K562 (cell line): ENCODE measurements around the gene ITPK1. TPM values are rescaled to one million over a fixed set of nuclear protein-coding genes. Genes with fewer than 3 reads are reported as not detected.

Source experiments
- ATAC-seq: fragments of 200-7000 bp; cut with Tn5 transposase; 3 replicates; pipeline ENCODE4 v1.9.1; 2020; ENCODE audit warnings: moderate library complexity
- BruUV-seq: library from RNA; stranded (reverse); fragments of 400-500 nt; replicated peaks from 2 replicates; lab custom pipeline; 2021; lab: Mats Ljungman, UMichigan
- CTCF ChIA-PET: fragments of 300-600 bp; formaldehyde crosslinking; extraction: SDS; loops from one replicate; lab custom pipeline; 2021; ENCODE audit warnings: low intra/inter-chr PET ratio; lab: Yijun Ruan, JAX
- POLR2A ChIA-PET: fragments of 300-600, 350-650 bp; sonication (Branson Sonifier 250); formaldehyde crosslinking; extraction: SDS; loops from one replicate; lab custom pipeline; 2021; ENCODE audit warnings: antibody characterized with exemption, inconsistent platforms; lab: Yijun Ruan, JAX
- DNase-seq, 4 experiments: peaks; one replicate each; pipeline versions ENCODE4 v3.0.0 to v3.0.0-alpha.2; 2011 to 2018; ENCODE audit warnings: low spot score in 3 of 4, mixed read lengths in 3 of 4; ENCODE audit errors: extremely low read depth in 1 of 4
- FAIRE-seq: peaks from 2 replicates; lab custom pipeline; 2011; peaks lifted over from hg19 to GRCh38; lab: Jason Lieb, UNC
- H2AFZ ChIP-seq: 2 replicates; pipeline ENCODE4 v1.6.0; 2011; ENCODE audit warnings: low read depth, low read length, control low read depth, inconsistent platforms
- H3K27ac ChIP-seq: fragments of 200-600 bp; 3 replicates; pipeline ENCODE4 v1.8.0; 2011; ENCODE audit warnings: low read depth, mild to moderate bottlenecking, control low read depth, inconsistent platforms, low read length, moderate library complexity, mixed read lengths; ENCODE audit errors: extremely low read depth
- H3K27me3 ChIP-seq, 2 experiments: fragments of 300-600 bp in 1 of 2; 2 replicates in 1 of 2; 3 replicates in 1 of 2; pipeline versions ENCODE4 v1.6.0 to v1.8.0; 2011; ENCODE audit warnings: inconsistent platforms in 2 of 2, low read length in 2 of 2, mild to moderate bottlenecking in 1 of 2, mixed read lengths in 1 of 2, moderate library complexity in 1 of 2; ENCODE audit not compliant: control insufficient read depth in 2 of 2, insufficient read depth in 2 of 2
- H3K36me3 ChIP-seq: fragments of 300-600 bp; 3 replicates; pipeline ENCODE4 v1.8.0; 2011; ENCODE audit warnings: mild to moderate bottlenecking, low read length, inconsistent platforms; ENCODE audit not compliant: control insufficient read depth, insufficient read depth
- H3K4me1 ChIP-seq, 2 experiments: fragments of 200-600 bp in 1 of 2; replicated peaks in 1 of 2; 2 replicates in 1 of 2; 3 replicates in 1 of 2; pipeline versions ENCODE4 v1.5.1 to v1.8.0; 2011; ENCODE audit warnings: inconsistent platforms in 2 of 2, low read length in 2 of 2, mild to moderate bottlenecking in 1 of 2, mixed read lengths in 1 of 2, moderate library complexity in 1 of 2; ENCODE audit not compliant: control insufficient read depth in 2 of 2, insufficient read depth in 2 of 2
- H3K4me2 ChIP-seq: 2 replicates; pipeline ENCODE4 v1.6.1; 2011; ENCODE audit warnings: low read length, control low read depth, inconsistent platforms, mixed read lengths; ENCODE audit not compliant: insufficient read depth
- H3K4me3 ChIP-seq: fragments of 200-600 bp; sonication (generic), shearing (Covaris generic); 2 replicates; pipeline ENCODE4 v1.5.1; 2016; ENCODE audit warnings: control low read depth, inconsistent platforms
- H3K79me2 ChIP-seq: fragments of 200-600 bp; 3 replicates; pipeline ENCODE4 v1.8.0; 2011; ENCODE audit warnings: low read length, inconsistent platforms; ENCODE audit not compliant: control insufficient read depth, insufficient read depth
- H3K9ac ChIP-seq, 2 experiments: 2 replicates each; pipeline versions ENCODE4 v1.6.0 to v1.6.1; 2011; ENCODE audit warnings: low read depth in 2 of 2, low read length in 2 of 2, control low read depth in 1 of 2, inconsistent platforms in 1 of 2, mild to moderate bottlenecking in 1 of 2, mixed read lengths in 1 of 2; ENCODE audit not compliant: insufficient read depth in 1 of 2
- H3K9me1 ChIP-seq: one replicate; pipeline ENCODE4 v1.6.0; 2011; ENCODE audit warnings: inconsistent platforms, mild to moderate bottlenecking, low read length, moderate library complexity; ENCODE audit not compliant: control insufficient read depth, insufficient read depth
- H3K9me3 ChIP-seq: replicated peaks from 2 replicates; pipeline ENCODE4 v1.5.1; 2011; ENCODE audit warnings: low read depth, low read length, inconsistent platforms; ENCODE audit not compliant: control insufficient read depth, insufficient read depth
- H4K20me1 ChIP-seq: replicated peaks from 2 replicates; pipeline ENCODE4 v1.6.1; 2011; ENCODE audit warnings: low read length, inconsistent platforms, mixed read lengths; ENCODE audit not compliant: control insufficient read depth, insufficient read depth
- ESRRB ChIP-seq: fragments of 250-450 bp; sonication (Bioruptor Pico); IDR thresholded peaks from 2 replicates; pipeline ENCODE4 v1.5.0; 2020; ENCODE audit warnings: mild to moderate bottlenecking, moderate library complexity, borderline replicate concordance
- EWSR1 ChIP-seq: fragments of 450-650 bp; IDR thresholded peaks from 2 replicates; pipeline ENCODE4 v1.6.1; 2018; ENCODE audit warnings: borderline replicate concordance, mild to moderate bottlenecking, low read depth, moderate library complexity; ENCODE audit not compliant: partially characterized antibody
- HDAC3 ChIP-seq: fragments of 450-650 bp; IDR thresholded peaks from 2 replicates; pipeline ENCODE4 v1.6.1; 2018; ENCODE audit warnings: borderline replicate concordance, mild to moderate bottlenecking, moderate library complexity; ENCODE audit not compliant: partially characterized antibody
- RBM14 ChIP-seq: fragments of 200-400 bp; formaldehyde crosslinking; IDR thresholded peaks from 2 replicates; pipeline ENCODE4 v1.6.1; 2018; ENCODE audit warnings: low read depth, mild to moderate bottlenecking, low read length, moderate library complexity, borderline replicate concordance; ENCODE audit not compliant: insufficient read depth
- SAP30 ChIP-seq: fragments of 200-600 bp; sonication (generic); IDR thresholded peaks from 2 replicates; pipeline ENCODE4 v1.6.1; 2012; ENCODE audit warnings: borderline replicate concordance, low read depth, mild to moderate bottlenecking, moderate library complexity, low read length, control low read depth, inconsistent platforms; ENCODE audit not compliant: insufficient read depth, poor library complexity, severe bottlenecking
- TGIF2 ChIP-seq: sonication (generic); formaldehyde crosslinking; IDR thresholded peaks from 2 replicates; pipeline ENCODE4 v1.8.1; 2022; ENCODE audit warnings: mild to moderate bottlenecking, missing genetic modification reagents, moderate library complexity
- TOE1 ChIP-seq, 2 experiments: fragments of 450-650 bp in 1 of 2; sonication (generic) in 1 of 2; formaldehyde crosslinking in 1 of 2; IDR thresholded peaks; 2 replicates each; pipeline versions ENCODE4 v1.7.1 to v1.8.0; 2016 to 2022; ENCODE audit warnings: borderline replicate concordance in 2 of 2, mild to moderate bottlenecking in 2 of 2, antibody characterized with exemption in 1 of 2, inconsistent platforms in 1 of 2, low read depth in 1 of 2, missing genetic modification reagents in 1 of 2, moderate library complexity in 1 of 2
- ZNF143 ChIP-seq: sonication (generic); formaldehyde crosslinking; IDR thresholded peaks from 2 replicates; pipeline ENCODE4 v1.9.0; 2022; ENCODE audit warnings: mild to moderate bottlenecking, missing genetic modification reagents
- WGBS: fragments of 100-300 bp; shearing (Covaris generic); methylation state at CpG from one replicate; pipeline ENCODE4 v1.1.6; 2016; ENCODE audit warnings: low coverage, mixed read lengths; ENCODE audit not compliant: insufficient coverage; ENCODE audit errors: missing lambda C conversion rate; 5-methylcytosine and 5-hydroxymethylcytosine counted together
- in situ Hi-C: fragments of 300-500 bp; cut with MboI; formaldehyde crosslinking; loops from 4 replicates; pipeline ENCODE4 v1.15.0; 2018; ENCODE audit warnings: inconsistent platforms, mixed read lengths
- intact Hi-C: fragments of 100-400 bp; cut with micrococcal nuclease; formaldehyde crosslinking; loops from 2 replicates; pipeline ENCODE4 v1.14.2; 2022
- polyA plus RNA-seq, 8 experiments: library from polyadenylated mRNA; depleted of rRNA in 4 of 8; stranded (reverse) in 5 of 8; unstranded in 3 of 8; fragments of >200 nt; fragmentation: Nextera tagmentation in 2 of 8; fragmentation: Illumina TruSeq in 1 of 8; extraction: Ambion mirVana in 2 of 8; extraction: Trizol in 1 of 8; gene quantifications; 2 replicates each; pipeline versions ENCODE4 v1.2.1 to v1.2.3, GENCODE V29; 2011 to 2014; ENCODE audit warnings: inconsistent platforms in 1 of 8, missing spikeins in 1 of 8
- total RNA-seq, 7 experiments: library from RNA; depleted of rRNA in 6 of 7; stranded (reverse); fragments of >200 nt in 6 of 7; fragmentation: Illumina TruSeq in 2 of 7; extraction: Trizol in 2 of 7; gene quantifications; 2 replicates each; pipeline versions ENCODE4 v1.2.1 to v1.2.3, GENCODE V29; 2011 to 2021; ENCODE audit warnings: low replicate concordance in 1 of 7
- TF ChIP-seq, protein P1 (sequence below): sonication (generic); formaldehyde crosslinking; IDR thresholded peaks from 2 replicates; pipeline ENCODE4 v1.8.1; 2022; ENCODE audit warnings: missing genetic modification reagents
- TF ChIP-seq, protein P2 (sequence below): sonication (generic); formaldehyde crosslinking; IDR thresholded peaks from 2 replicates; pipeline ENCODE4 v1.8.0; 2022; ENCODE audit warnings: missing genetic modification reagents, mild to moderate bottlenecking, borderline replicate concordance

ITPK1 gene
- total and polyA plus RNA-seq, 9 of the 15 experiments (the other 6 are each of a cell fraction or from before 2014, with no cell fraction given) = 1.2 to 39.2 (median 23.0) TPM

- intact Hi-C loops (no loop called here), in situ Hi-C loops (no loop called here)
- H3K4me3 ChIP-seq = no peak overlapping the region
- ATAC-seq (no peak), DNase-seq (no peak), FAIRE-seq (no peak)
- no peak overlapping the region for H3K27ac ChIP-seq
- H2AFZ ChIP-seq = no peak overlapping the region
- peaks cover 1% of the 10 kb centered on the region; the same call in 1 of the 3 replicates for H3K79me2 ChIP-seq
- H3K36me3 ChIP-seq = no peaks in the 10 kb centered on the region
- no peak overlapping the region for H3K9ac ChIP-seq
- POLR2A ChIA-PET = no interaction called here
- BruUV-seq = no TSS peak
- H3K9me3 ChIP-seq = no peaks in the 10 kb centered on the region
- H3K9me1 ChIP-seq = no peaks in the 10 kb centered on the region
- CTCF ChIA-PET = no interaction called here
- no peaks in the 10 kb centered on the region for H4K20me1 ChIP-seq
- H3K4me2 ChIP-seq = no peak overlapping the region
- 80% methylated on average over 11 of the region's 16 CpGs for WGBS
- peaks cover 0 to 10% of the 10 kb centered on the region in 2 experiments; a peak in 1 of 5 replicates for H3K4me1 ChIP-seq
- no peaks in the 10 kb centered on the region for H3K27me3 ChIP-seq
- TF ChIP-seq HDAC3 (no peak), ESRRB (no peak), SAP30 (no peak), ZNF143 (CRISPR knock-in tag) (no peak), TGIF2 (CRISPR knock-in tag) (no peak), RBM14 (no peak), EWSR1 (no peak), TOE1 (IDR thresholded peaks at IDR 0.05; ENCODE audit: borderline replicate concordance) (no peak), TOE1 (CRISPR knock-in tag; IDR thresholded peaks at IDR 0.05; ENCODE audit: borderline replicate concordance, low read depth) (no peak)
- TF ChIP-seq, protein P1, sequence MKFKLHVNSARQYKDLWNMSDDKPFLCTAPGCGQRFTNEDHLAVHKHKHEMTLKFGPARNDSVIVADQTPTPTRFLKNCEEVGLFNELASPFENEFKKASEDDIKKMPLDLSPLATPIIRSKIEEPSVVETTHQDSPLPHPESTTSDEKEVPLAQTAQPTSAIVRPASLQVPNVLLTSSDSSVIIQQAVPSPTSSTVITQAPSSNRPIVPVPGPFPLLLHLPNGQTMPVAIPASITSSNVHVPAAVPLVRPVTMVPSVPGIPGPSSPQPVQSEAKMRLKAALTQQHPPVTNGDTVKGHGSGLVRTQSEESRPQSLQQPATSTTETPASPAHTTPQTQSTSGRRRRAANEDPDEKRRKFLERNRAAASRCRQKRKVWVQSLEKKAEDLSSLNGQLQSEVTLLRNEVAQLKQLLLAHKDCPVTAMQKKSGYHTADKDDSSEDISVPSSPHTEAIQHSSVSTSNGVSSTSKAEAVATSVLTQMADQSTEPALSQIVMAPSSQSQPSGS = no peak
- TF ChIP-seq, protein P2, sequence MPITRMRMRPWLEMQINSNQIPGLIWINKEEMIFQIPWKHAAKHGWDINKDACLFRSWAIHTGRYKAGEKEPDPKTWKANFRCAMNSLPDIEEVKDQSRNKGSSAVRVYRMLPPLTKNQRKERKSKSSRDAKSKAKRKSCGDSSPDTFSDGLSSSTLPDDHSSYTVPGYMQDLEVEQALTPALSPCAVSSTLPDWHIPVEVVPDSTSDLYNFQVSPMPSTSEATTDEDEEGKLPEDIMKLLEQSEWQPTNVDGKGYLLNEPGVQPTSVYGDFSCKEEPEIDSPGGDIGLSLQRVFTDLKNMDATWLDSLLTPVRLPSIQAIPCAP (CRISPR knock-in tag) = no peak
These were observed 144.0 kb downstream of the ITPK1 start for GRCh38 chr14:92971601-92972180.
